Esophagus squamous epithelium (tissue), 5 donors: ENCODE results near the gene GALNT2. TPM values are rescaled to one million over a fixed set of nuclear protein-coding genes. Genes with fewer than 3 reads are reported as not detected.
A peak's percentile ranks its signal among the peaks of the same experiment; 100 is the strongest.

Experiments used
- DNase-seq: peaks from one replicate; lab custom pipeline; 2025; lab: John Stamatoyannopoulos, UW
- H3K27ac ChIP-seq, 4 donors: fragments of 200-600 bp; sonication (generic); one replicate each; pipeline ENCODE4 v1.5.1; 2016 to 2019; ENCODE audit warnings: mild to moderate bottlenecking in 1 of 4
- H3K27me3 ChIP-seq, 4 donors: fragments of 200-600 bp; sonication (generic); 1 replicate in 3 of 4; 2 replicates in 1 of 4; pipeline versions ENCODE4 v1.5.1 to v1.6.0; 2017 to 2021; ENCODE audit warnings: antibody characterized with exemption in 1 of 4
- H3K36me3 ChIP-seq, 3 donors: fragments of 200-600 bp; sonication (generic); one replicate each; pipeline ENCODE4 v1.5.1; 2016 to 2019
- H3K4me1 ChIP-seq, 3 donors: fragments of 200-600 bp; sonication (generic); one replicate each; pipeline ENCODE4 v1.5.1; 2017 to 2019
- H3K4me3 ChIP-seq, 4 donors: fragments of 200-600 bp; sonication (generic); 1 replicate in 3 of 4; 2 replicates in 1 of 4; pipeline ENCODE4 v1.5.1; 2016 to 2019; ENCODE audit warnings: mild to moderate bottlenecking in 2 of 4, moderate library complexity in 1 of 4
- H3K9me3 ChIP-seq, 3 donors: fragments of 200-600 bp; sonication (generic); one replicate each; pipeline ENCODE4 v1.5.1; 2016 to 2019
- POLR2A ChIP-seq, 4 donors: fragments of 450-650 bp; IDR thresholded peaks; one replicate each; pipeline ENCODE4 v1.6.1; 2017; ENCODE audit warnings: antibody characterized with exemption in 4 of 4, mild to moderate bottlenecking in 4 of 4, moderate library complexity in 3 of 4
- WGBS, 2 donors: methylation state at CpG; one replicate each; pipeline ENCODE4 v1.1.5; 2018; 5-methylcytosine and 5-hydroxymethylcytosine counted together
- intact Hi-C: fragments of 100-400 bp; cut with DNase I; formaldehyde crosslinking; loops from one replicate; pipeline ENCODE4 v1.15.0; 2022
- total RNA-seq, 4 donors: library from RNA; depleted of rRNA; stranded (reverse); fragments of >200 nt; gene quantifications; one replicate each; pipeline ENCODE4 v1.1.0, GENCODE V29; 2016
- TF ChIP-seq, protein P1 (sequence below), 6 experiments: fragments of 450-650 bp in 4 of 6; fragments of 200-600 bp in 2 of 6; sonication (generic) in 2 of 6; IDR thresholded peaks; one replicate each; pipeline ENCODE4 v1.5.1; 2016 to 2019; ENCODE audit warnings: antibody characterized with exemption in 6 of 6, mild to moderate bottlenecking in 4 of 6, moderate library complexity in 4 of 6
- donor health status: DM: yes; HTN: yes; CAD: no.

Gene GALNT2
- total RNA-seq, 4 donors from 2014 or later = 25.8 to 36.2 (median 31.0) TPM

DNA sequence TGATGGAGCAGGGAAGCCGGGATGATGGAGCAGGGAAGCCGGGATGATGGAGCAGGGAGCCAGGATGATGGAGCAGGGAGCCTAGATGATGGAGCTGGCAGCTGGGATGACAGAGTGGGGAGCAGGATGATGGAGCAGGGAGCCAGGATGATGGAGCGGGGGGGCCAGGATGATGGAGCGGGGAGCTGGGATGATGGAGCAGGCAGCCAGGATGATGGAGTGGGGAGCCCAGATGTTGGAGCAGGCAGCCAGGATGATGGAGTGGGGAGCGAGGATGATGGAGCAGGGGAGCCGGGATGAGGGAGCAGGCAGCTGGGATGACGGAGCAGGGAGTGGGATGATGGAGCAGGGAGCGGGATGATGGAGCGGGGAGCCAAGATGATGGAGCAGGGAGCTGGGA, 16.0 kb downstream of the GALNT2 start:
- 93 to 95% methylated on average over 9 of the region's 9 CpGs for WGBS, 2 donors
- Histone ChIP-seq H3K9me3 (no peaks in the 10 kb centered on the region), H3K27me3 (no peaks in the 10 kb centered on the region), H3K27ac (peak overlapping the region in 1 of 4 donors; percentile 89), H3K4me1 (peaks cover 42 to 91% (median 46%) of the 10 kb centered on the region in 3 donors), H3K4me3 (no peak overlapping the region), H3K36me3 (peaks cover 0 to 11% (median 0%) of the 10 kb centered on the region in 3 donors)
- TF ChIP-seq, protein P1, sequence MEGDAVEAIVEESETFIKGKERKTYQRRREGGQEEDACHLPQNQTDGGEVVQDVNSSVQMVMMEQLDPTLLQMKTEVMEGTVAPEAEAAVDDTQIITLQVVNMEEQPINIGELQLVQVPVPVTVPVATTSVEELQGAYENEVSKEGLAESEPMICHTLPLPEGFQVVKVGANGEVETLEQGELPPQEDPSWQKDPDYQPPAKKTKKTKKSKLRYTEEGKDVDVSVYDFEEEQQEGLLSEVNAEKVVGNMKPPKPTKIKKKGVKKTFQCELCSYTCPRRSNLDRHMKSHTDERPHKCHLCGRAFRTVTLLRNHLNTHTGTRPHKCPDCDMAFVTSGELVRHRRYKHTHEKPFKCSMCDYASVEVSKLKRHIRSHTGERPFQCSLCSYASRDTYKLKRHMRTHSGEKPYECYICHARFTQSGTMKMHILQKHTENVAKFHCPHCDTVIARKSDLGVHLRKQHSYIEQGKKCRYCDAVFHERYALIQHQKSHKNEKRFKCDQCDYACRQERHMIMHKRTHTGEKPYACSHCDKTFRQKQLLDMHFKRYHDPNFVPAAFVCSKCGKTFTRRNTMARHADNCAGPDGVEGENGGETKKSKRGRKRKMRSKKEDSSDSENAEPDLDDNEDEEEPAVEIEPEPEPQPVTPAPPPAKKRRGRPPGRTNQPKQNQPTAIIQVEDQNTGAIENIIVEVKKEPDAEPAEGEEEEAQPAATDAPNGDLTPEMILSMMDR (IDR thresholded peaks at IDR 0.05) = no peak
- no peak for TF ChIP-seq POLR2A (IDR thresholded peaks at IDR 0.05)
- intact Hi-C loops = no loop called here
- DNase-seq = no peak

GRCh38 chr1:230083746-230084407, 16.8 kb downstream of the GALNT2 start:
- peak overlapping the region in 1 of 4 donors; percentile 12 for H3K4me3 ChIP-seq
- WGBS, 2 donors = 55 to 62% methylated on average over 5 to 6 of the region's 10 CpGs
- H3K4me1 ChIP-seq = peaks cover 42 to 91% (median 46%) of the 10 kb centered on the region in 3 donors
- peaks cover 0 to 11% (median 0%) of the 10 kb centered on the region in 3 donors for H3K36me3 ChIP-seq
- H3K27ac ChIP-seq = peak overlapping the region; percentile 72 to 89 (median 80)
- intact Hi-C loops = no loop called here
- DNase-seq = no peak
- TF ChIP-seq POLR2A (IDR thresholded peaks at IDR 0.05) = no peak
- no peaks in the 10 kb centered on the region for H3K9me3 ChIP-seq
- H3K27me3 ChIP-seq = no peaks in the 10 kb centered on the region

- TF ChIP-seq, protein P1 (IDR thresholded peaks at IDR 0.05) = no peak
- peaks cover 0 to 17% (median 0%) of the 10 kb centered on the region in 3 donors for H3K36me3 ChIP-seq
- intact Hi-C loops = no loop called here
- peak overlapping the region; percentile 72 to 89 (median 80) for H3K27ac ChIP-seq
- DNase-seq = no peak
- H3K27me3 ChIP-seq = no peaks in the 10 kb centered on the region
- H3K4me1 ChIP-seq = peaks cover 42 to 84% (median 46%) of the 10 kb centered on the region in 3 donors
- no peaks in the 10 kb centered on the region for H3K9me3 ChIP-seq
- 21 to 30% methylated on average over 8 to 9 of the region's 9 CpGs for WGBS, 2 donors
- peak overlapping the region in 1 of 4 donors; percentile 12 for H3K4me3 ChIP-seq
These were observed 17.6 kb downstream of the GALNT2 start for GRCh38 chr1:230084408-230085177.

DNA sequence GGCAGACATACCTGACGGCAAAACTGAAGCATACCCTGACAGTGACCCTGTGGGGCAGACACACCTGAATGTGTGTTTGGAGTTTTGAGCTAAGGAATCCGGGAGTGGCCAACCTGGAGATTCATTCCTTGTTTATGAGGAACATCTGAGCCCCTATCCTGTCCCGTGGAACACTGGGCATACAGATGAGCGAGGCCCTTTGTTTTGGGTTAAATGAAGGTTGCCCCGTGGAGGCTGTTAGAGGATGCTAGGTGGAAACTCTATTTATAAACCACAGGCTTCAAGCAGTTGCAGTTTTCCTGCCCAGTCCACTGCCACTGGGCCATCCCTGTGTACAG, 18.1 kb downstream of the GALNT2 start:
- no peak for TF ChIP-seq POLR2A (IDR thresholded peaks at IDR 0.05)
- TF ChIP-seq, protein P1 (IDR thresholded peaks at IDR 0.05) = no peak
- DNase-seq = no peak
- H3K4me3 ChIP-seq = peak overlapping the region in 1 of 4 donors; percentile 7
- peaks cover 42 to 83% (median 46%) of the 10 kb centered on the region in 3 donors for H3K4me1 ChIP-seq
- peaks cover 0 to 20% (median 0%) of the 10 kb centered on the region in 3 donors for H3K36me3 ChIP-seq
- H3K27me3 ChIP-seq = no peaks in the 10 kb centered on the region
- no peaks in the 10 kb centered on the region for H3K9me3 ChIP-seq
- intact Hi-C loops = no loop called here
- peak overlapping the region; percentile 69 to 89 (median 76) for H3K27ac ChIP-seq
- 41 to 100% methylated on average over 1 to 5 of the region's 5 CpGs for WGBS, 2 donors

GRCh38 chr1:230086151-230086550, 19.1 kb downstream of the GALNT2 start:
- H3K4me1 ChIP-seq = peaks cover 42 to 78% (median 46%) of the 10 kb centered on the region in 3 donors
- 66 to 74% methylated on average over 6 of the region's 6 CpGs for WGBS, 2 donors
- TF ChIP-seq, protein P1 (IDR thresholded peaks at IDR 0.05) = no peak
- no peak for TF ChIP-seq POLR2A (IDR thresholded peaks at IDR 0.05)

More at GRCh38 chr1:230086151-230086550, 19.1 kb downstream of the GALNT2 start:
- DNase-seq = no peak
- Histone ChIP-seq H3K4me3 (no peak overlapping the region), H3K27ac (peak overlapping the region in 3 of 4 donors; percentile 69 to 89 (median 81)), H3K9me3 (no peaks in the 10 kb centered on the region), H3K36me3 (peaks cover 0 to 14% (median 0%) of the 10 kb centered on the region in 3 donors), H3K27me3 (no peaks in the 10 kb centered on the region)
- intact Hi-C loops = no loop called here
